Measurements from ENCODE around the gene SLC47A2. TPM values are rescaled to one million over a fixed set of nuclear protein-coding genes. Genes with fewer than 3 reads are reported as not detected.

SLC47A2 gene
- total and polyA plus RNA-seq, 8 donors: 0.78 TPM; not detected in 7

DNA sequence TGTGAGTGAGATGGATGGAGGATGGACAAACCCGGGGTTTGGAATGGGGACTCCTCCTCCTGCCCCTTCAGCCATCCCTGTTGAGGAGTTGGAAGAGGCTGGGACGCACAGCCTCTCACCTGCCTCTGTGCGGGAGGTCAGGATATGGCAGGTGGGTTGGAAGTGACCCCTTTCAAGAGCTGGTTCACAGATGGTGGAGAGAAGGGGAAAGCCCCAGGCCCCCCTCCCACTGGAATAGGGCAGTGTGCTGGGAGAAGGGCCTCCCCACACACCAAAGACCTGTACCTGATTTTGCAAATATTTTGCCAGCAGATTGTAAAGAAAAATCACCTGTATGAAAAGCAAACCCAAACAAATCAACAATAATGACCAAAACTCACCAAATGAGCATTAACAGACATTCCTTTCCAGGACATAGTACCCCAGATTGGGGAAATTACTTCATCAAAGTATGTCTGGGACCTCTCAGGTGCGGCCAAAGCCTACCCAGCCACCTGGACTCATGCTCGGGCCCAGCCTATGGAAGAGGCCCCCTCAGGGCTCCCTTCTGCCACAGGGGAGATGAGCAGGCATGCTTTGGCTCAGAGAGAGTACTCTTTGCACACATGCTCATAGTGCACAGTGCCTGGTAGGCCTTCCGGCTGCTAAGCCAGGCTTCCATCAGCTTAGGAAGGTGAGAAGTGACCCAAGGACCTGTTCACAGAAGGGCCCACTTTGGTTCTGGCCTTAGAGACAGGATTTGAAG is 7.8 kb downstream of the SLC47A2 start:
- H3K27me3 ChIP-seq: no peaks in the 10 kb centered on the region
- DNase-seq: no peak
- no peak for TF ChIP-seq POLR2A (IDR thresholded peaks at IDR 0.05)
- TF ChIP-seq, protein P1, sequence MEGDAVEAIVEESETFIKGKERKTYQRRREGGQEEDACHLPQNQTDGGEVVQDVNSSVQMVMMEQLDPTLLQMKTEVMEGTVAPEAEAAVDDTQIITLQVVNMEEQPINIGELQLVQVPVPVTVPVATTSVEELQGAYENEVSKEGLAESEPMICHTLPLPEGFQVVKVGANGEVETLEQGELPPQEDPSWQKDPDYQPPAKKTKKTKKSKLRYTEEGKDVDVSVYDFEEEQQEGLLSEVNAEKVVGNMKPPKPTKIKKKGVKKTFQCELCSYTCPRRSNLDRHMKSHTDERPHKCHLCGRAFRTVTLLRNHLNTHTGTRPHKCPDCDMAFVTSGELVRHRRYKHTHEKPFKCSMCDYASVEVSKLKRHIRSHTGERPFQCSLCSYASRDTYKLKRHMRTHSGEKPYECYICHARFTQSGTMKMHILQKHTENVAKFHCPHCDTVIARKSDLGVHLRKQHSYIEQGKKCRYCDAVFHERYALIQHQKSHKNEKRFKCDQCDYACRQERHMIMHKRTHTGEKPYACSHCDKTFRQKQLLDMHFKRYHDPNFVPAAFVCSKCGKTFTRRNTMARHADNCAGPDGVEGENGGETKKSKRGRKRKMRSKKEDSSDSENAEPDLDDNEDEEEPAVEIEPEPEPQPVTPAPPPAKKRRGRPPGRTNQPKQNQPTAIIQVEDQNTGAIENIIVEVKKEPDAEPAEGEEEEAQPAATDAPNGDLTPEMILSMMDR (IDR thresholded peaks at IDR 0.05): no peak
- TF ChIP-seq EP300 (IDR thresholded peaks at IDR 0.05): no peak
- TF ChIP-seq POLR2AphosphoS5 (IDR thresholded peaks at IDR 0.05): no peak
- H3K9me3 ChIP-seq: no peaks in the 10 kb centered on the region
- intact Hi-C loops (cut with DNase I; ENCODE audit: low total_unique reads): no loop called here
- 79 to 98% (median 92%) methylated on average over 4 to 6 of the region's 6 CpGs for WGBS, 5 donors
- peaks cover 0 to 13% (median 10%) of the 10 kb centered on the region in 4 donors for H3K4me1 ChIP-seq
- H3K27ac ChIP-seq: no peak overlapping the region
- no peaks in the 10 kb centered on the region for H3K36me3 ChIP-seq
- no peak overlapping the region for H3K4me3 ChIP-seq

- DNase-seq: peak in 1 of 2 donors; percentile 3
- intact Hi-C loops (cut with DNase I; ENCODE audit: low total_unique reads): no loop called here
- no peak overlapping the region for H3K27ac ChIP-seq
- TF ChIP-seq, protein P1 (IDR thresholded peaks at IDR 0.05): no peak
- TF ChIP-seq POLR2A (IDR thresholded peaks at IDR 0.05): no peak
- TF ChIP-seq EP300 (IDR thresholded peaks at IDR 0.05): no peak
- TF ChIP-seq POLR2AphosphoS5 (IDR thresholded peaks at IDR 0.05): no peak
- no peaks in the 10 kb centered on the region for H3K27me3 ChIP-seq
- WGBS, 5 donors: 62 to 89% (median 63%) methylated on average over 7 to 11 of the region's 11 CpGs
- H3K4me3 ChIP-seq: no peak overlapping the region
- no peaks in the 10 kb centered on the region for H3K36me3 ChIP-seq
- peaks cover 0 to 19% (median 15%) of the 10 kb centered on the region in 4 donors for H3K4me1 ChIP-seq
- no peaks in the 10 kb centered on the region for H3K9me3 ChIP-seq
These were observed 8.6 kb downstream of the SLC47A2 start for GRCh38 chr17:19707728-19708221.

GRCh38 chr17:19706791-19707727 is 9.3 kb downstream of the SLC47A2 start:
- no peaks in the 10 kb centered on the region for H3K36me3 ChIP-seq
- no peaks in the 10 kb centered on the region for H3K27me3 ChIP-seq
- TF ChIP-seq POLR2AphosphoS5 (IDR thresholded peaks at IDR 0.05) (no peak), EP300 (IDR thresholded peaks at IDR 0.05) (no peak), POLR2A (IDR thresholded peaks at IDR 0.05) (no peak)
- TF ChIP-seq, protein P1 (IDR thresholded peaks at IDR 0.05): no peak
- H3K27ac ChIP-seq: no peak overlapping the region
- no peaks in the 10 kb centered on the region for H3K9me3 ChIP-seq
- peak in 1 of 2 donors; percentile 17 for DNase-seq
- no peak overlapping the region for H3K4me3 ChIP-seq
- intact Hi-C loops (cut with DNase I; ENCODE audit: low total_unique reads): no loop called here
- WGBS, 5 donors: 84 to 96% (median 89%) methylated on average over 9 to 12 of the region's 12 CpGs
- peaks cover 0 to 19% (median 15%) of the 10 kb centered on the region in 4 donors for H3K4me1 ChIP-seq

Measured in stomach (tissue), 9 donors.